Right cardiac atrium (tissue), 5 donors: ENCODE results near the gene PAX8. TPM values are rescaled to one million over a fixed set of nuclear protein-coding genes. Genes with fewer than 3 reads are reported as not detected.
A peak's percentile ranks its signal among the peaks of the same experiment; 100 is the strongest.

Source experiments
- ATAC-seq, 2 donors: fragments of 200-7000 bp; cut with Tn5 transposase; one replicate each; pipeline versions ENCODE4 v1.8.0 to v1.9.1; 2020; ENCODE audit warnings: moderate library complexity in 2 of 2, mild to moderate bottlenecking in 1 of 2
- DNase-seq, 3 donors: peaks; one replicate each; pipeline ENCODE4 v3.0.0-alpha.2; 2020
- H3K27ac ChIP-seq: one replicate; pipeline ENCODE4 v1.5.1; 2013; ENCODE audit warnings: mild to moderate bottlenecking, low read length, control low read depth, moderate library complexity
- H3K27me3 ChIP-seq: one replicate; pipeline ENCODE4 v1.6.1; 2013; ENCODE audit not compliant: control insufficient read depth, insufficient read depth
- H3K4me1 ChIP-seq: one replicate; pipeline ENCODE4 v1.6.1; 2013; ENCODE audit warnings: low read length; ENCODE audit not compliant: control insufficient read depth, insufficient read depth
- H3K4me3 ChIP-seq: one replicate; pipeline ENCODE4 v1.5.1; 2013; ENCODE audit warnings: low read length, control low read depth
- H3K9me3 ChIP-seq: one replicate; pipeline ENCODE4 v1.6.1; 2013; ENCODE audit warnings: low read length; ENCODE audit not compliant: control insufficient read depth
- WGBS: extraction: QIAGEN DNeasy Blood & Tissue Kit; methylation state at CpG from one replicate; pipeline ENCODE4 v1.1.7; 2013; 5-methylcytosine and 5-hydroxymethylcytosine counted together
- intact Hi-C, 4 donors: fragments of 100-400 bp; cut with DNase I; formaldehyde crosslinking; loops; one replicate each; pipeline versions ENCODE4 v1.11.0 to v1.14.0; 2022 to 2023
- polyA plus RNA-seq: library from polyadenylated mRNA; stranded (reverse); fragments of 200-250 nt; gene quantifications from one replicate; pipeline ENCODE4 v1.2.3, GENCODE V29; 2013
- total RNA-seq, 4 donors: library from RNA; stranded (reverse); fragmentation: NEBNext Ultra II Directional; extraction: Animal tissue kit (Norgen Biotek cat#: 25700); gene quantifications; one replicate each; pipeline ENCODE4 v1.2.1, GENCODE V29; 2021
- donor health status: healthy with polysubstance abuse.
- donor health status: DM: no; HTN: yes; CAD: no.
- donor health status: DM: no; HTN: no; CAD: no.
- donor health status: DM: no; HTN: yes; CAD: no; lungs with severe emphysema.
- donor health status: DM: yes; HTN: yes; CAD: no.

Gene PAX8
- total and polyA plus RNA-seq, 5 donors = 0.05 to 1.9 (median 0.40) TPM; not detected in 1

DNA sequence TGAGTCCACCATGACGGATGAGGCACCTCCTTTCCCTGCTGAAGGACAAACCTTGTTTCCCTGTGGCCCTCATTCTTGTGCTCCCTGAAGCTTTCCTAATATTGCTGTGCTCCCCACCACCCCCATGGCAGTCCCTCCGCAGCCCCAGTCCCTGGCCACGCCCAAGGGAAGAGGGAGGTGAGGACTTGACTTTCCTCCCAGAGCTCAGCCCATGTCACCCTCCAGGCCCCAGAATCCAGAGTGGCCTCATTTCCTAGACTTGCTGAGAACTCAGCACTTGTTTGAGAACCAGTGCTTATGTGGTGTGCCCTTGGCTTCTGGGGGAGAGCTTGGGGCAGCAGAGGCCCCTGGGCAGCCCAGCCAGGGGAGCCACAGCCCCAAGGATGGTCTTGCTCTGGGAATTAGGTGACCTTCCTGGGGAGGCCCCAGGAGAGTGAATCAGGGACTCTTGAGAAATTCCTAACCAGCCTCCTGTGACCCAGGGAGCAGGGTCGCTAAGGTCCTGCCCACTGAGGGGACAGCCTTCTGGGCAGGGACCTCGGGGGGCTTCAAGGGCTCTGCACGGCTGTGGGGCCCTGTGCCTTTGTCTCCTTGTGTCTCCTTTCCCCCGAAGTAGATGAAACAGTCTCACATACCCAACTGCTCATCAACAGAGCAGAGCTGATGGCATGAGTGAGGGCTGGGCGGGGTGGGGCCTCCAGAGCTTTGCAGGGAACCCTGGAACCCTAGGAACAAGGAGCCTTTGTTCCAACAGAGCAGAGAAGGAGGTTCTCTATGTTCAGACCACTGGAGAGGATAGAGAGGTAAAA, 77.0 kb downstream of the PAX8 start:
- no peaks in the 10 kb centered on the region for H3K27me3 ChIP-seq
- WGBS = 85% methylated on average over 8 of the region's 8 CpGs
- intact Hi-C loops = loop anchor here in 2 of 4 donors (2.0 to 5.0 kb wide), 6 partner anchors 41 to 186 kb away; no protein-coding TSS in a partner anchor

DNA sequence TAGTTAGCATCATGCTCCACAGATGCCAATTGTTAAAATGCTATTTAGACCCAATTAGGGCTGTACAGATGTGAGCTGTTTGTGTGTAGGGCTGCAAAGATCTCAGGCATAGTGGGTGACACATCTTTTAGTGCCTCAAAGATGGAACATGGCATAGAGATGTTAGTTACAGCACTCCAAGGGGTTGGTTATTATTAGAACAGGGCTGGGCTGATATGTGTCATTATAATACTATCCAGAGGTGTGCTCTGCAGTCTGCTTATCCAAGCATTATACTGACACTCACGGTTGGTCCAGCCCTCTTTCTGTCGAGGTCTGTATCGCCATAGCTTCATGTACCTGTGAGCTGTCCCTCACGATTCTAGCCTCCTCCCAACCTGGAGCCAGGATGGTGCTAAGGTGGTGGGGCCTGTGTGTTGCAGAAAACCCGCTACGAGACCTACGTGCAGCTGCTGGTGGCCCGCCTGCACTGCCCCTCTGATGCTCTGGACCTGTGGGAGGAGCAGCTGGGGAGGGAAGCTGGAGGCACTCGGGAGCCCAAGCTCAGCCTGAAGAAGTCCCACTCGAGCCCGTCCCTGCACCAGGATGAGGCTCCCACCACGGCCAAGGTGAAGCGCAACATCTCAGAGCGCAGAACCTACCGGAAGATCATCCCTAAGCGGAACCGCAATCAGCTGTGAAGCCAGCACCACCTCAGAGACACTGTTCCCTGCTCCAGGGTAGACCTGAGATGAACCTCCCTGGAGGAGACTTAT, 77.8 kb downstream of the PAX8 start:
- Histone ChIP-seq H3K4me1 (no peaks in the 10 kb centered on the region), H3K9me3 (no peaks in the 10 kb centered on the region), H3K27ac (no peak overlapping the region), H3K27me3 (no peaks in the 10 kb centered on the region), H3K4me3 (no peak overlapping the region)
- WGBS = 89% methylated on average over 17 of the region's 17 CpGs
- intact Hi-C loops = loop anchor here in 2 of 4 donors (2.0 to 5.0 kb wide), 6 partner anchors 41 to 186 kb away; no protein-coding TSS in a partner anchor
- ATAC-seq = no peak
- DNase-seq = no peak

More for the DNA sequence above, 77.0 kb downstream of the PAX8 start:
- no peaks in the 10 kb centered on the region for H3K9me3 ChIP-seq
- DNase-seq = no peak
- H3K4me1 ChIP-seq = no peaks in the 10 kb centered on the region
- no peak overlapping the region for H3K27ac ChIP-seq
- ATAC-seq = no peak
- H3K4me3 ChIP-seq = no peak overlapping the region

DNA sequence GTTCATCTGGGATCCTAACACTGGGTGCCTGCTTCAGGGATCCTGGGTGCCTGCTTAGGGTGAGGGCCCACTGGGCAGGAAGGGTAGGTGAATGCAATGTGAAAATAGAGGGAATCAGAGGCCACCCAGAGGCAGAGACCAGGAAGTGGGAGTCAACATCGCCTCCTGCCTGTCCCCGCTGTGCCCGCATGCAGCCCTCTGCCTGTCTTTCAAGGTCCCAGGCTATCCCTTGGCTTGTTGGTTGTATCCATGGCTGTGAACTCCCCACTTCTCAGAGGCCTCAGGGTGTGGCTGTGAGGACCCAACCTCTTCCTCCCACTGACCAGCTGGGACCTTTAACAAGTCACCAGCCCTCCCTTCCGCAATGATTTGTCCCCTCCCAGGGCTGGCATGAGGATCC, 78.5 kb downstream of the PAX8 start:
- no peaks in the 10 kb centered on the region for H3K4me1 ChIP-seq
- DNase-seq (no peak), ATAC-seq (no peak)
- intact Hi-C loops = loop anchor here in 2 of 4 donors (2.0 to 5.0 kb wide), 6 partner anchors 42 to 187 kb away; no protein-coding TSS in a partner anchor
- no peaks in the 10 kb centered on the region for H3K27me3 ChIP-seq
- no peaks in the 10 kb centered on the region for H3K9me3 ChIP-seq
- no peak overlapping the region for H3K27ac ChIP-seq
- WGBS = 85% methylated on average over 4 of the region's 4 CpGs
- H3K4me3 ChIP-seq = no peak overlapping the region

DNA sequence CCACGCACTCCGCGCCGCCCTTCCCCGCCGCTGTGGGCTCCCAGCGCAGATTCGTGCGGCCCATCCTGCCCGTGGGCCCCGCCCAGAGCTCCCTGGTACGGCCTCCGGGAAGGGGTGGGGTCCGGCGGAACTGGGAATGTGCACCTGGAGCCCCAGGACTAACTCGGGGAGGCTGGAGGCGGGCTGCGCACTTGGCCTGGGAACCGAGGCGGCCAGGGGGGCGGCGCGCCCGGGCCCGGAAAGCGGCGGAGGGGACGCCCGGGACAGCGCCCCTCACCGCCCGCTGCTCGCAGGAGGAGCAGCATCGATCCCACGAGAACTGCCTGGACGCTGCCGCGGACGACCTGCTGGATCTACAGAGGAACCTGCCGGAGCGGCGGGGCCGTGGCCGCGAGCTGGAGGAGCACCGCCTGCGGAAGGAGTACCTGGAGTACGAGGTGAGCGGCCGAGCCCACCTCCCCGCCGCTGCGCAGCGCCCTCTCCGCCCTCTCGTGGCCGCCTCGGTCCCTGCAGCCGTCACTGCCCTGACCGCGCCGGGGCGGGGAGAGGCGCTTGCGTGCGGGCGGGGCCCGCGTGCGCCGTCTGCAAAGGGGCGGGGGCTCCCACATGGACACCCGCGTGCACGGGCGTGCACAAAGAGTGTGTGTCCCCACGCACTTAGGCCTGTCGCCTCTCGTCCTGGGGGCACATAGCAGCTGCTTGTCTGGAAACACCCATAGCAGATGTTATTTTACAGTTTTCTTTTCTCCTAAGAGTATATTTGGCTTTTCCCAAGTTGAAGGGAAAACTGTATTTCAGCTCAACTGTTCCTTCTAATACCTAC, 79.7 kb downstream of the PAX8 start:
- intact Hi-C loops = loop anchor here in 1 of 4 donors (5.0 kb wide), 1 partner anchor 62 kb away; no protein-coding TSS in a partner anchor
- no peaks in the 10 kb centered on the region for H3K27me3 ChIP-seq
- 3% methylated on average over 79 of the region's 79 CpGs for WGBS
- peak; percentile 95 for ATAC-seq
- peak overlapping the region; percentile 54 for H3K4me3 ChIP-seq
- DNase-seq = peak; percentile 86 to 95 (median 94)
- H3K9me3 ChIP-seq = no peaks in the 10 kb centered on the region
- no peak overlapping the region for H3K27ac ChIP-seq
- no peaks in the 10 kb centered on the region for H3K4me1 ChIP-seq

DNA sequence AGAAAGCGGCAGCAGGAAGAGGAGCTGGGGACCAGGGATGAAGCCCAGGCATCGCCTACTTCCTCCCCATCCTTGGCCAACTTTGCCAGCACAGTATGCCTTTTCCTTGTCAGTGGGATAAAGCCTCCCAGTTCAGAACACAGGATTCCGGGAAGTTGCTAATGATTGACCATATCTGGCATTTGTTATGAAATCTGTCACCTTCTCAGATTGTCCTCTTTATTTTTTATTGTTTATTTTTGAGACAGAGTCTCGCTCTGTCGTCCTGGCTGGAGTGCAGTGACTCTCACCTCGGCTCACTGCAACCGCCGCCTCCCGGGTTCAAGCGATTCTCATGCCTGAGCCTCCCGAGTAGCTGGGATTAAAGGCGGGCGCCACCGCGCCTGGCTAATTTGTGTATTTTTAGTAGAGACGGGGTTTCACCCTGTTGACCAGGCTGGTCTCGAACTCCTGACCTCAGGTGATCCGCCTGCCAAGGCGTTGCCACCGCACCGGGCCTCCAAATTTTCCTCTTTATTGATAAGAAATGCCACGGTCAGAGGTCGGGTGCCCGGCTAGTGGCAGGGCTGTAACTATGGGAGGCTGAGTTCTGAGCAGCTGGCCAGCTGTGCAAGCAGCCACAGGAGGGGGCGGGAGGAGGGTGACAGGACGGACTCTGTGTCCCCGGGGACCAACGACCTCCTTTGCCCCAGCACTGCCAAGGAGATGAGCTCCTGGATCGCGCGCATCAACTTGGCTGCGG, 80.5 kb downstream of the PAX8 start:
- Histone ChIP-seq H3K9me3 (no peaks in the 10 kb centered on the region), H3K27me3 (no peaks in the 10 kb centered on the region), H3K4me1 (no peaks in the 10 kb centered on the region), H3K27ac (no peak overlapping the region), H3K4me3 (peak overlapping the region; percentile 54)
- 60% methylated on average over 32 of the region's 32 CpGs for WGBS
- DNase-seq (no peak), ATAC-seq (no peak)
- intact Hi-C loops = loop anchor here in 1 of 4 donors (5.0 kb wide), 1 partner anchor 61 kb away; no protein-coding TSS in a partner anchor

DNA sequence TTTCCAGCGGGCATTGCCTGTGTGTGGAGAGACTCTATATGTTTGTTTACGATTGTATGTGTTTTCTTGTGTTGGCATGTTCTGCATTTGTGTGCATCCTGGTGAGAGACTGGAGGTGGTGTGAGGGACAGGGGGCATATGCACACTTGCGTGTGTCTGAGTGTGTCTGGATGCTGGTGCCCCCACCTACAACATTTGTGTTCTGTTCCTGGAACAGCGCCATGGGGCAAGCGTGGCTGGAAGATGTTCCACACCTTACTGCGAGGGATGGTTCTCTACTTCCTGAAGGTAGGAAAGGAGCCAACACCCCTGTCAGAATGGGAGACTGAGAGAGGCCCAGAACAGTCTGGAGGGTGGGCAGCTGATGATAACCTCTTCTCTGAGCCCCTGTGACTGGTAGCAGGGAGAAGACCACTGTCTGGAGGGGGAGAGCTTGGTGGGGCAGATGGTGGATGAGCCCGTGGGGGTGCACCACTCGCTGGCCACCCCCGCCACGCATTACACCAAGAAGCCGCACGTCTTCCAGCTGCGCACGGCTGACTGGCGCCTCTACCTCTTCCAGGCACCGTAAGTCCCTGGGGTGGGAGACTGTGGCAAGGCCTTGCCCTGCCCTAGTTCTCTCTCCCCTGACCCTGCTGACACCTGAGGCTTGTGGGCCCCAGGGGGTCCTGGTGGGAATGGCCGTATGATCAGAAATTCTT, 81.2 kb downstream of the PAX8 start:
- Histone ChIP-seq H3K4me1 (no peaks in the 10 kb centered on the region), H3K4me3 (no peak overlapping the region), H3K27me3 (no peaks in the 10 kb centered on the region), H3K27ac (no peak overlapping the region), H3K9me3 (no peaks in the 10 kb centered on the region)
- DNase-seq (no peak), ATAC-seq (no peak)
- WGBS = 92% methylated on average over 17 of the region's 17 CpGs
- intact Hi-C loops = loop anchor here in 1 of 4 donors (5.0 kb wide), 1 partner anchor 60 kb away; no protein-coding TSS in a partner anchor

DNA sequence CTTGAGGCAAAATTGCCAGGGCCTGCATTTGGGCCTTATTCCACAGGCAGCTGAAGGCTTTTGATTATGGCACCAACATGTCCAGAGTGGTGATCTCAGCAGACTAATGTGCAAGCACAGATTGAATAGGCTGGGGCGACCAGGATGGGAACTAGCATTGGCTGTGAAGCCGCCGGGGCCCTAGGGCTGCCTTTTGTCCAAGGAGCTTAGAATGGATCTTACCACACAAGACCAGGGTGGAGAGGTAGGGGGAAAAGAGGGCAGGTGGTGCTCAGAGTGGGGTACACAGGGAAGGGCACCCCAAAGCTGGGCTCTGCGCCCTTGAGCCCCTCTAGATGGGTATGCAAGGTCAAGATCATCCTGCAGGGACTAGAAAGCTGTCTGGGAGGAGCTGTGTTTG, 81.9 kb downstream of the PAX8 start:
- ATAC-seq (no peak), DNase-seq (no peak)
- intact Hi-C loops = loop anchor here in 1 of 4 donors (5.0 kb wide), 1 partner anchor 60 kb away; no protein-coding TSS in a partner anchor
- no peaks in the 10 kb centered on the region for H3K4me1 ChIP-seq
- H3K27me3 ChIP-seq = no peaks in the 10 kb centered on the region
- no peak overlapping the region for H3K27ac ChIP-seq
- H3K9me3 ChIP-seq = no peaks in the 10 kb centered on the region
- no peak overlapping the region for H3K4me3 ChIP-seq
- 91% methylated on average over 4 of the region's 4 CpGs for WGBS

DNA sequence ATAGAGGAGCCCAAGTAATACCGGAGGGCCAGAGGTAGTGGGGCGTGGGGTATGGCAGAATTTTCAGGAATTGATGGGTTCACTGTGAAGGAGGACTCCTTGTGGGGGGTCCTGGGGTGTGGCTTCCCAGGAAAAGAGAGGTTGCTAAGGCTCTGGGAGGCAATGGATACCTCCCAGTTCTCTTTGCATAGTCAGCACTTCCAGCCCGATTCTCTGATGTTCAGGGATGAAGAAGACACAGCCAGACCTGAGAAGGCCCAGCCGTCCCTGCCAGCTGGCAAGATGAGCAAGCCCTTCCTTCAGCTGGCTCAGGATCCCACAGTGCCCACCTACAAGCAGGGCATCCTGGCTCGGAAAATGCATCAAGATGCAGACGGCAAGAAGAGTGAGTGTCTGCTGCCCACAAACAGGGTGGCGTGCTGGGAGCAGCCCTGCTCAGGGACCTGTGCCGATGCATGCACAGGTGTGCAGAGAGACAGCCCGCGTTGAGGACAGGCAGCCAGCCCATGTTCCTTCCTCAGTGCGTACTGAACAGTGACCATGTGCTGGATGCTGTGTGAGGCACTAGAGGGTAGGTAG, 82.7 kb downstream of the PAX8 start:
- intact Hi-C loops = loop anchor here in 1 of 4 donors (5.0 kb wide), 1 partner anchor 59 kb away; no protein-coding TSS in a partner anchor
- Histone ChIP-seq H3K27ac (no peak overlapping the region), H3K9me3 (no peaks in the 10 kb centered on the region), H3K4me1 (no peaks in the 10 kb centered on the region), H3K4me3 (no peak overlapping the region), H3K27me3 (no peaks in the 10 kb centered on the region)
- ATAC-seq (no peak), DNase-seq (no peak)
- WGBS = 86% methylated on average over 11 of the region's 11 CpGs

DNA sequence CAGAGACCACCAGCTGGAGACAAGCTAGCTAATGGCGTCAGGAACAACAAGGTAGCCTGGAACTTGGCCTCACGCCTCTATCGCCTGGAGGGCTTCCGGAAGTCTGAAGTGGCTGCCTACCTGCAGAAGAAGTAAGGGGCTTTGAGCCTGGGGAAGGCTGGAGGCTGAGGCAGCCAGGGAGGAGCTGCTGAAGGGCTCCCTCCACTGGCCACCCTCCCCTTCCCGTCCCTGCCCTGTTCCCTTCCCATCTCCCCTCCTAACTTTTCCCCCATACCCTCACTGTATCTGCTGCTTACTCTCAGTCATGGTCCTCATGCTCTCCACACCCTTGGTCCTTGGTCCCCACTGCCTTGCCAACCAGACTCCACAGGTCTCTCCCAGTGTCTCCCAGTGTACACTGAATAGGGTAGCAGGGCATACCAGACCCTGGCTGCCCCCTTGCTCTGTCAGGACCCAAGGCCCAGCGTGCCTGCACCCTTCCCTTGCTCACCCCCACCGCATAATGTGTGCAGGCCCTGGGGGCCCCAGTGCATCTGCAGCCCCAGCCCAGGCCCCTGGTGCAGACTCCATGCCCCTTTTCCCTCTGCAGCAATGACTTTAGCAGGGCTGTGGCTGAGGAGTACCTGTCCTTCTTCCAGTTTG, 86.1 kb downstream of the PAX8 start:
- WGBS = 87% methylated on average over 7 of the region's 7 CpGs
- H3K4me3 ChIP-seq = no peak overlapping the region
- no peak for ATAC-seq
- no peaks in the 10 kb centered on the region for H3K27me3 ChIP-seq
- H3K9me3 ChIP-seq = no peaks in the 10 kb centered on the region
- intact Hi-C loops = no loop called here
- H3K4me1 ChIP-seq = no peaks in the 10 kb centered on the region
- no peak for DNase-seq
- no peak overlapping the region for H3K27ac ChIP-seq
